HG02798 (cell line): ENCODE results near the gene MED20.
A peak's percentile ranks its signal among the peaks of the same experiment; 100 is the strongest.

Experiments used
- ATAC-seq: cut with Tn5 transposase; IDR thresholded peaks from one replicate; pipeline ENCODE4 v1.9.1; 2021; ENCODE audit warnings: mild to moderate bottlenecking; ENCODE audit not compliant: unreplicated experiment, poor library complexity

Gene MED20

DNA sequence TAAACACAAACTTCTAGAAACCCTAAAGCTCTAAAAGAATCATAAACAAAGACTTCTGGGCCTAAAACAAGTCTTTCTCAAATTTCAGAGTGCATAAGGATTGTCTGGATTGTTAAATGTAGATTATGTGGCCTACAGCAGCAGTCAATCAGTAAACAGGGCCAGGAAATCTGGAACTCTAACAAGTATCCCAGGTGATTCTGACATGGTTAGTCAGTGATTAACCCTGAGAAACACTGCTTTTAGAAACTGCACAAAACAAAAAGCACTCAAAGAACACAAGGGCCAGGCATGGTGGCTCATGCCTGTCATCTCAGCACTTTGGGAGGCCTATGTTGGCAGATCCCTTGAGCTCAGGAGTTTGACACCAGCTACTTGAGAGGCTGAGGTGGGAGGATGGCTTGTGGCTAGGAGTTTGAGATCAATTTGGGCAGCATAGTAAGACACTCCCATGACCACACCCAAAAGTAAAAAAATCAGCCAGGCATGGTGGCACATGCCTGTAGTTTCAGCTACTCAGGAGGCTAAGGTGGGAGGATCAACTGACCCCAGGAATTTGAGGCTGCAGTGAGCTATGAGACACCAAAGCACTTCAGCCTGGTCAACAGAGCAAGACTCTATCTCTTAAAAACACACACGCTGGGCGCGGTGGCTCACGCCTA is 5.9 kb downstream of the MED20 start:
- ATAC-seq = no peak

GRCh38 chr6:41914343-41914742 is 6.6 kb downstream of the MED20 start:
- no peak for ATAC-seq

DNA sequence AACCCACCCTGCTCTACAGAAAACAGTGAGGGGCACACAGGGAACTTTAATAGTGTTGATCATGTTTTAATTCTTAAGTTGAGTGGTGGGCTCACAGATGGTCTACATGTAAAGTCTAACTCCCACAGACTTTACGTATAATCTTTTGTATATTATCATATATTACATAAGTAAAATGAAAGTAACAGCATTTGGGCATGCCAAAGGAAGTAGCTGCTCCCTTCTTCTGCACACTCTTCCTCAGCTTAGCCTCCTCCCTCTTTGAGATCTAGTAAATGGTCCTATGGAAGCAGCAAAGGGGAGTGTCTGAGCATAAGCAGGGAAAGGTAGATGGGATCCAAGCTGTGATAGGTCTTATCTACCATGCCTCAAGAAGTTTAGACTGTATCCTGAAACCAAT is 11.2 kb downstream of the MED20 start:
- ATAC-seq = no peak

DNA sequence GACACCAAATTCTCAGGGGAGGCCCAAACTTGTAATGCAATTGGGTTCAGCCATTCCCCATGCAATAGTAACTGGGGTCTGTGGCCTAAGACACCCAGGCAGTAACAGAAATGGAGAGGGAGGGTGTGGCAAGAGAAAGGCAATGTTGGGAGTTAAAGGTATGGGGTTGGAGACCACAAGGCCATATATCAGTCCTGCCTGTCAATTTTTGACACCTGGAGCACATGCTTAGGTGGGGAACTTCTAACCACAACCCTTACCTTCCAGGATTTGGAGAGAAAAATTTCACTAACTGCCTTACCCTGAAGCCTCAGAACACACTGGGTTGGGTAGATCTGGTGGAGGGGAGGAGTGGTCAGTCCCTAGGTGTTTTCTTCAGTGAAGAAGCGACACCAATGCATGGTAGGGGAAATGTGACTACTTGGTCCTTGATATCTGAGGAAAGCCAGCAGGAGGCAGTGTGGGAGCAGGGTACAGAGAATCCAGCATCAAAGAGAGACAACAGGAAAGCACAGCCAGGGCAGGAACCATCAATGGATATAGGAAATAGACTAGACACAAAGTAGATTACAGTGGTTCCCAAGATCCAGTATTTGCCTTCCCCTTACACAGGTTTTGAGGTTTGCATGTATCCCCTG is 18.9 kb downstream of the MED20 start:
- ATAC-seq = no peak

DNA sequence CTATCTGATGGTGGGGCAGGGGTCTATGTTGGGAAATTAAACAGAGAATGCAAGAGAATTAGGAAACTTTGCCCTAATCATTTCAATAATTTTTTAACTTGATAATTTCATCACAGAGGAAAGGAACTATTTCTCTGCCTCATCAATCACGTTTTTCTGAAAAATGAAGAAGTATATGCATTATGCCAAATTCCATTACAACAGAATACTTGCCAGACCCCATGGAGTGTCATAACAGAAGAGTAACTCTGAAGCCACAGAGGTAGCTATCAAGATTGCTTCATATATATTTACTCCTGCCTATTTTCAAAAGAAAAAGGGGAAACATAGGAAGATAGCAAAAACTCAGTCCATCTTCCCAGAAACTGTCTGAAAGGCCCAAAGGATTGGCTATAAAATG is 20.1 kb downstream of the MED20 start:
- no peak for ATAC-seq

DNA sequence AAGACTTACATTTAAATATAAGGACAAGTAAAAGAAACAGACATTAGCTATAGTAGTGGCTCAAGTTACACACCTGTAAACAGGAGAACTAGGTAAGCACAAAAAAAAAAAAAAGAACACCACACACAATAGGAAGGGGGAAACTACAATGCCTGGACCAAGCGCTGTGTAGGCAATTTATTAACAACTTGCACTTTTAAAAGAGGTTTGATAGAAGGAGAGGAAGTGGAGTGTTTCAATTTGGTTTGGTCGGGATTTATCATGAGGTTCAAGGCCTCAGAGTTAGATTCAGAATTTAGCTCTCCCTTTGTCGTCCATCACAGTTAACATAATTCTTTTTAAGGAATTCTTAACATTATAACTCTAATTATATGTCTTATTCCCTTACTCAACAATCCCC is 24.7 kb downstream of the MED20 start:
- ATAC-seq = no peak

DNA sequence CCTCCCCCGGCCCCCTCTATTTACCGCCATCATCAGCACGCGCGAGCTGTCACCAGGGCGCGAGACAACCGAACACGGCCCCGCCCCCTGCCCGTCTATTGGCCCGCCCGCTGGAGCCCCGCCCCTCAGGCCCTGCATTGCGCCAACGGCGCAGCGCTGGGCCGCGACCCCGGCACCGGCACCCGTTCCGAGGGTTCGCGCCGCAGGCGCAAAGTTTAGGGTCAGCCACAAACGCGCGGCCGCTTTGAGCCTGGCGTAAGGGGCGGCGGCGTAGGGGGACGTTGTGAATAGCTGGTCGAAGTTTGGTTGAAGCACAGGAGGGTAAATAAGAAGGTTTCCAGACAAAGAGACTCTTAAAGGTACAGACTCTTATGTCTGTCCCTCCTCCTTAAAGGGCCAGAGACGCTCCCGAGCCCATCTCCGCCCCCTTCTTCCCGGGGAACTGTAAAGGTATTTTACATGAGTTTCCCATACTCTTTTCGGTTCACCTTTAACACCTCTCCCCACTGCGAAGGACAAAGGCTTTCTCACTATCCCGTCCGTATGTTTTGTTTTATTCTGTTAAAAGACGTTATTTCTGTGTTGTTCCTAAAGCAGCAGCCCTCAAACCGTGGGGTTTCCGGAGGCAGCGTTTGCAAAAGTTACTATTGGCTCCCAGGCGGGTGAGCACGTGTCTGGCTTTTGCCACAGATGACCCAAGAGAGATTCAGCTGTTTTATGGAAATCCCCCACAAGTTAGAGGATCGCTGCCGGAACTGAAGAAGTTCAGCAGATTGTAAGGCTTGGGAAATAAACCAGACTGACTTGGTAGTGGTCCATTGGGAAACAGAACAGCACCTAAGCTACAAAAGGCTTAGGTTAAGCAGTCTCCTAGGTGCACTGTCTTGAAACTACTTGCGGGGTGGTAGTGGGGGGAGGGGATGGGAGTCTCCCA is 25.4 kb downstream of the MED20 start, which contains the start of gene USP49:
TSS of gene USP49 (minus strand) at position 76 of the 934 bp plus-strand sequence. CDS start 88,392 bp downstream, outside the sequence.
- peak; percentile 91 for ATAC-seq

GRCh38 chr6:41894366-41895299 is 26.3 kb downstream of the MED20 start:
- ATAC-seq = peak; percentile 34

GRCh38 chr6:41892921-41893564 is 27.9 kb downstream of the MED20 start:
- ATAC-seq = no peak

DNA sequence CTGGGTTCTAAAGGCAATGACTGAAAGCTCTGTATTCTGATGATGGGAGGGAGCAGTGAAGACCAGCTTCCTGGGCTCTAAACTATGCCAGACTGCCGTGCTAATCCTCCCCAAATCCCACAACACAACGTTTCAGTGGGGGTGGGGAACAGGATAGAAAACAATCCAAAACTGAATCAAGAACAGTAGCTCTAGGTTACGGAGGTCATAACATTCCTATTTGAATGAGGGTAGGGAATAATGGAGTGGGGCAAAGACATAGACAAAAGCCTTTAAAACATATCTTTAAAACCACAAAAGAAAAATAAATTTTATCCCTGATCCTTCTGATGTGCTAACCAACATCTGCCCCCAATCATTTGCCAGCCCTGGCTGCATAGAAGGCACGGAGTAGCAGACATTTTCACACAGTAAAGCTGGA is 33.6 kb downstream of the MED20 start:
- no peak for ATAC-seq

- no peak for ATAC-seq
Observed at GRCh38 chr6:41885930-41886329, 35.0 kb downstream of the MED20 start.

DNA sequence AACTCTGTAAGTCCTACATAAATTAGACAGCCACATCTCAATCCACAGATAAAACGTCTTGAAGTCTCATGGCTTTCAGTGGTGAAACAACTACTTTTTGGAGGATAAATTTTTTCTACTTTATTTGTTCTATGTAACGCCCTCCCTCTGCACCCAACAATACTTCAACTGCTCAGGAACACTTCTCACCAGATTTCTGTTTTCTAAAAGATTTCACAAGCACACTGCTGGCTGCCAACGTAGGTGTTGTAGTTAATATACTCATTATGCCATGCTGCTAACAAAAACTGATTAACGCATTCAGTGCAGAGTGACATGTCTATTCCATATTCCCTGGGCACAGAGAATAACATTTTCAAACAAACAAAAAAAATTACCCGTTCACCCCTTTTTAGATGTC is 36.0 kb downstream of the MED20 start:
- no peak for ATAC-seq

DNA sequence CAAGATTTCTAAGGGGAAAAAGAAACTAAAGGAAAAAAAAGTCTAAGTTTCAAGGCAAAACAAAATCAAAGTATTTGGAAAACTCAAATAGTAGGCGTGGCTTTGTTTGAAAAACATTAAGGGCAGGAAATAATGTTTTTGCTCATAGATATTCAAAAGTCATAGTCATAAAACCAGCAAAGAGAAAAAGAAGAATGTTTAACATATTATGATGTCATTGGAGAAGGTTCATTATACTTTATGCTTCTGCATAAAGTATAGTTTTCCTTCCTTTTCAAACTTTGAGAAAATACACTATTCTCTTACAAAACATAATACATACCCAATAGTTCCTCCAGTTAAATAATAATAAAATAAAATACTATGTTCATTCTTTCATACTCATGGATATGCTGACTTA is 39.4 kb downstream of the MED20 start:
- ATAC-seq = no peak

DNA sequence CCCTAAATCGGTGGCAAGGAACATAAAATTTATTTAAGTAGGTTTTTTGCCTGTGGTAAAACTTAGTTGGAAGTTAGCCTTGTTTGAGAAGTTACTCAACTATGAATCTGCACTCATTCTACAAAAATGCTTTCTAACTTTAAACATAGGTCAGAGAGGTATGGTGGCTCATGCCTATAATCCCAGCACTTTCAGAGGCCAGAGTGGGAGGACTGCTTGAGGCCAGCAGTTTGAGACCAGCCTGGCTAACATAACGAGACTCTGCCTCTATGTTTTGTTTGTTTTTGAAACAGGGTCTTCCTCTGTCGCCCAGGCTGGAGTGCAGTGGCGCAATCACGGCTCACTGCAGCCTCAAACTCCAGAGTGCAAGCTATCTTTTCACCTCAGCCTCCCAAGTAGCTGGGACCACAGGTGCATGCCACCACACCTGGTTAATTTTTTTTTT is 42.0 kb downstream of the MED20 start:
- ATAC-seq = no peak

DNA sequence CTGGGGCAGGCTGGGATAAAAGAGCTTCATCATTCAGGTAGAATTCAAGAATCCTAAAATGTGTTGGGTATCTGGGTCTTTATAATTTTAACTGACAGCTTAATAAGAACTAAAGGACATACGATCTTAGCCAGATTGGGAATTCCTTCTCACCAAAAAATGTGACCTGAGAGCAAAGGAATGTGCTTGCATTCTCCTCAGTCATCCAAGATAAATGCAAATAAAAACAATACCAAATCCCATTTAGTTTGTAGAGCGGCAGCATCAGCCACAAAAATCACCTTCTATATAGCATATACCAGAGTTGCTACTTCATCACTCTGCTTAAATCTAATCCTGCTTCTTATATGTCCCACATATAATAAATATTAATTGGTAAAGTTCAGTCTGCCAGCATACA is 42.7 kb downstream of the MED20 start:
- ATAC-seq = no peak

DNA sequence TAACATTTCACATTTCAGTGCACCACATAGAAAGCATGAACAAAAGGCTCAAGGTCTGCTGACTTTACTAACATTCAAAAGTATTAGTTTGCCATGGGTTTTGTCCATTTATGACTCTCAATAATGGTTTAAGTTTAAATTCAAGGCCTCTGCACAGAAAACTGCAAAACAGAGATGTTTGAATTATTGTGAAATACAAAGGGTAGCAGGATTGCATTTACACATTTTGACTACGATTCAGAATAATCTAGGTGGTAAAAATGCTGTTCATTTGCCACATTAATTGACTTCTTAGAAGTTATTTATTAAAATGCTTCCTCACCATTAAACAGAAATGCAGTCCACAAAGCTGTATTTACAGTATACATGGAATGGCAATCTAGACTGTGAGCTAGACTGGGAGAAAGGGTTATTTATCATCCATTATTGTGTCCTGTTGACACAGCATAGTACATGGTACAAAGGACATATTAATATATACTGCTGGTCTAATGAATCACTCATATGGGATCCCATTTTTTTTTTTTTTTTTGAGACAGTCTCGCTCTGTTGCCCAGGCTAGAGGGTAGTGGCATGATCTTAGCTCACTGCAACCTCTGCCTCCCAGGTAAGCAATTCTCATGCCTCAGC is 43.8 kb downstream of the MED20 start:
- no peak for ATAC-seq

DNA sequence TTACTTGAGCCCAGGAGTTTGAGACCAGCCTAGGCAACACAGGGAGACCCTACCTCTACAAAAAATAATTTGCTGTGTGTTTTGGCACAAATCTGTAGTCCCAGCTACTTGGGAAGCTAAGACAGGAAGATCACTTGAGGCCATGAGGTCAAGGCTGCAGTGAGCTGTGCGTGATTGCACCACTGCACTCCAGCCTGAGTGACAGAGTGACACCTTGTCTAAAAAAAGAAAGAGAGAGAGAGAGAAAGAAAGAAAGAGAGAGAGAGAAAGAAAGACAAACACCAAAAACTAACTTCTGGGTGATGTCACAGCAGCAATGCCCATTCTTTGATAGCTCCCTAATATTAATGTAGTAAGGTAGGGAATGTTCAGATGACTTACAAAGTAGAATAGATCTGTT is 46.2 kb downstream of the MED20 start:
- no peak for ATAC-seq

DNA sequence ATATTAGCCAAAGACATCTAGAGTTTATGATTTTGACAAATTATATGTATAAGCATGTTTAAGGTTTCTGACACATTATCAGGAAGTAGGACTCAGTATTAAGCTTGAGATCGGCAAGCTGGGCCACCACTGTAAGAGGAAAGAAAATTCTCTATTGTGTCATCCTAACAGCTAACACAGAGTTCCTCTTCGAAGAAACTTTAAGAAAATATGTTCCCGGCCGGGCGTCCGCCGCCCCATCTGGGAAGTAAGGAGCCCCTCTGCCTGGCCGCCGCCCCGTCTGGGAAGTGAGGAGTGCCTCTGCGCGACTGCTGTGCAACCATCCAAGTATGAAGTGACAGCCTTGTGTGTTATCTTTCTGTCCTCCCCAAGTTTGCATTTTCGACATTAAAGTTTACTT is 48.8 kb downstream of the MED20 start:
- ATAC-seq = no peak

- ATAC-seq = no peak
Observed at GRCh38 chr6:41871691-41872090, 49.2 kb downstream of the MED20 start.
